Activated effector memory CD4-positive, alpha-beta T cell treated with Interleukin-2 at 50 U/mL for 16 hours (primary cell): ENCODE results near the gene ZBED4.

ENCODE experiments used
- DNase-seq: peaks from one replicate; pipeline ENCODE4 v3.0.0-alpha.2; 2020

ZBED4 gene

DNA sequence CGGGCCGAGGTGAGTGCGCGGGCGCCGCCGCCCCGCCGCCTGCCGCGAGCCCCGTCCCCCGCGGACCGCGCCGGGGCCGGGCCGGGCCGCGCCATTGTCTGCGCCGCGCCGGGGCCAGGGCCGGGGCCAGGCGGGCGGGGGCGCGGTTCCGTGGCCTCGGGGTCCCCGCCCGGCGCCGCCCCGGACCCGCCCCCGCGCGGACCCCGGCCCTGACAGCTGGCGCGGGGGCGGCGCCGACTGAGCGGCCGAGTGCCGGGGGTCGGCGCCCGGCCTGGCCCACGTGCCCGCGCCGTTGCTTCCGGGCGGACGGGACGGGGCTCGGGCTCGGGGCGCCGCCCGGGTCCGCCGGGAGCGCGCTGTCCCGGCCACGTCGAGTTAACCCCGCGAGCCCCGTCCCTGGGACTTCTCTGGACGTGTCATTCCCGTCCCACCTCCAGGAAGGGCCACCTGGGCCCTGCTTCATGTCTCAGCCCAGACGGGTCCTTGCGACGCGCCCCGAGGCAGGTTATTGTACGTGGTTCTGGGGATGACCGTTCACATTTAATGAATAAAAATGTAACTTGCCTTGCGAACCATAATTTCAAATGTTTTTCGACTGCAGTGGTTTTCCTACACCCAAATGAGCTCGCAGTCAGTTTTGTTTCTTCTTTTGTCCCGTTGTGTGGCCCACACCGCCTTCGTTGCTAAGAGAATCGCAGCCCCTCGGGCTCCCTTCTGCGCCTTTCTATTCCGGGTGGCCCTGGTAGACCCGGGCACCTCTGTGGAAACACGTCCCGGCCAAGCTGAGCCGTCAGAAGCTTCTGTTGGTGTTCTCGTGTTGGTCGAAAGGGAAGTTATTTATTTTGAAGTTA, 562 bp downstream of the ZBED4 start:
- DNase-seq, result no peak

DNA sequence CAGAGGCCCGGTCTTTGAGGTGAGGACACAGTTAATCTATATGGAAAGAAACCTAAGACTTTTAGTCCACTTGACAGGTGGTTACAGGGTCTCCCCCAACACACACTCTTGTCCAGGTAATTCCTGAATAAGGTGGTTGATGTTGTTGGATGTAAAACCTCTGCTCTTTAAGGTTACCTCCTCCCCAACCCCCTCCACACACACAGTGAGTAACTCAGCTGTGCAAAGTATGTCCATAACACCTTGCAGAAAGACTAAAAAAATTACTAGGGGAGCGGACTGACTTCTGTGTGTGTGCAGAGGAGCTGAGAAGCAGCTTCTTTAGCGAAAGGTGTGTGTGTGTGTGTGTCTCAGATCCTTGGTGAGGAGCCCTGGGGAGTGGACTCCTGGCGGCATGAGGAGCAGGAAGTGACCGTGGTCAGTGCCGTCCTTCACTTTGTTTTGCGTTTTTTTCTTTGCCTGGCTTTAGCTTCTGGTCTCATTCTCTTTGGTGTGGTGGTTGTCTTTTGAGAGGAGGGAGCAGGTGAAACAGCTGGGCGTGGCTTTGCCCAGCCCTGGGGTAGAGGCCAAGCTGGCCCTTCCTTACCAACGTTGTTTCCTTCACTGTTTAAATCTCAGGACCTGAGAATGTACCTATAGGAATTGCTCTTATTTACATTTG, 1.7 kb downstream of the ZBED4 start:
- DNase-seq, result no peak

DNA sequence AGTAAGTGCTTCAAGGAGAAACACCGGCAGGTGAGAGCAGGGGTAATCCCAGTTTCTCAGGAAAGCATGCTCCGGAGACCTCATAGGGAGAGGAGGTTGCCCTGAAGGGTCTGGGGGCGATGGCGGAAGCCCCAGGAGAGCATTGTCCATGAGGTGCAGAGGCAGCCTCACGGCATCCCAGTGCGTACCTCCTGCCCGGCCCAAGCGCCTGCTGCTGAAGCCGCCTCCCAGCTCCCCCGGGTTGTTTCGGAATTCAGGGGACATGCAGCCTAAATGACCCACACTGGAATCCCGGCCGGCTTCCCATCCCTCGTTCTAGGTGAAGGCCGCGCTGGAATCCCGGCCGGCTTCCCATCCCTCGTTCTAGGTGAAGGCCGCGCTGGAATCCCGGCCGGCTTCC, 2.7 kb downstream of the ZBED4 start:
- DNase-seq, result no peak

DNA sequence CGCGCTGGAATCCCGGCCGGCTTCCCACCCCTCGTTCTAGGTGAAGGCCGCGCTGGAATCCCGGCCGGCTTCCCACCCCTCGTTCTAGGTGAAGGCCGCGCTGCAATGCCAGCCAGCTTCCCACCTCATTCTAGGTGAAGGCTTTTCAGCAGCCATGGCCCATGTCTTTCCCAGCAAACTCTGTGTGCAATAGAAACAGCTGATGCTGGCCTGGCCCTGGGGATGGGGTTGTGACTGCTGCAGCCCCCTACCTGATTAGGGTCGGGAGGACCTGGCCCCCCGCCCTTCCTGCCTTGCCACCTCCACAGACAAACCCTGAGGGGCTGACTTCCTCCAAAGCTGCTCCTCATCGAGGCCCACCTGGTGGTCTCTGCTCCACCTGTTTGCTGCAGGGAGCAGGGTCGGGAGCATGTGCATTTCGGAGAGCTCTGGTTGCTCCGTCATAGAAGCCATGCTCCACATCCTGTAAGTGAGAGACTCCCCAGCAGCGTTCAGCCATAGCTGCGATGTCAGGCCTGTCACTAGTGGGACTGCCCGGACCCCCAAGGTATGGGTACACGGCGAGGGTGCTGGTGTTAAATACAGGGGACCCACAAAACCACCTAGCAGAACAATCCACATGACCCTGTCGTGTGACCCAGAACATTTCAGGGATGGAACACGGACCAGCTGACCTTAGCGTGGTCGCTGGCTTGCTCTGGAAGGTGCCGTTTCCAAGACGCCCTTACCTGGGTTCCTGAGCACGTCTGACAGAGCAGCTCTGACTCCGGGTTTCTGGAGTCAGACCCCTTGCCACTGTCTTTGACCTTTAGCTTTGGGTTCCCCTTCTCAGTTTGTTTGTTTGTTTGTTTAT, 3.3 kb downstream of the ZBED4 start:
- DNase-seq, result no peak

DNA sequence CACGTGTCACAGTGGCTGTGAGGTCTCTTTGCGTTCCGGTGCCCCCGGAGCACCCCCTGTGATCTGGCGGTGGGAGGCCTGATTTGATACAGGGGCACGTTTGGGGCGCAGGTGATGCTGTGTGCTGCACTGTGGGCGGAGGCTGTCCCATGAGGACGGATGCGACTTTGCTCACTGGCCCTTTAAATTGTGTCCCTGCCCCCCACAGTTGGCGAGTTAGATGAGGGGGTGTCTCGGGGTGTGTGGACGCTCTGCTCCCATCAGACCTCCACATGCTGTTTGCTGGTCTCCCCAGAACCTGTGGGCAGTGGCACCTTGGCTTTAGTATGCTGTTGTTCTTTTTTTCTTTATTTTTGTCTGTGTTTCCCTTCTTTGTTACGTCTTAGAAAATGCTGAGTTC, 5.2 kb downstream of the ZBED4 start:
- no peak for DNase-seq

- no peak for DNase-seq
These were observed 8.2 kb downstream of the ZBED4 start for GRCh38 chr22:49861642-49862495.

- no peak for DNase-seq
These were observed 8.8 kb downstream of the ZBED4 start for GRCh38 chr22:49862496-49862776.

- DNase-seq, result no peak
These were observed 10.3 kb downstream of the ZBED4 start for GRCh38 chr22:49863931-49864330.

GRCh38 chr22:49865156-49865555, 11.5 kb downstream of the ZBED4 start:
- no peak for DNase-seq

DNA sequence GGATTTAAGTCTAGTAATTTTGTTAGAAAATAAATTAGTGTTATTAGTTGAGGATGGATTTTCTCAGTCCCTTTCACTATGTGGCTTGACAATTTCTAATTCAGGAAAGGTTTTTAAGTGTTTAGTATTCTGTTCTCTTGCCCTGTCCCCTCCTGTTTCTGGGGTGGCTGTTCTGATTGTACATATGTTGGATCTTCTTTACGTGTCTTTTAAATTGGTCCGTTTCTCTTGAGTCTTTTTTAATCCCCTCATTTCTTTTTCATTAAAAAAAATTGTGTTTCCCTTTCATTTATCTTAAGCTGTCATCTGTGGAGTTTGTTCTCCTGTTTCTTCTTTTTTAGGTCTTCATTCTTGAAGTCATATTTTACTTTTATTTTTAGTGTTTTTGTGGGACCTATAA, 12.5 kb downstream of the ZBED4 start:
- DNase-seq, result no peak

GRCh38 chr22:49866646-49867045, 13.0 kb downstream of the ZBED4 start:
- no peak for DNase-seq

DNA sequence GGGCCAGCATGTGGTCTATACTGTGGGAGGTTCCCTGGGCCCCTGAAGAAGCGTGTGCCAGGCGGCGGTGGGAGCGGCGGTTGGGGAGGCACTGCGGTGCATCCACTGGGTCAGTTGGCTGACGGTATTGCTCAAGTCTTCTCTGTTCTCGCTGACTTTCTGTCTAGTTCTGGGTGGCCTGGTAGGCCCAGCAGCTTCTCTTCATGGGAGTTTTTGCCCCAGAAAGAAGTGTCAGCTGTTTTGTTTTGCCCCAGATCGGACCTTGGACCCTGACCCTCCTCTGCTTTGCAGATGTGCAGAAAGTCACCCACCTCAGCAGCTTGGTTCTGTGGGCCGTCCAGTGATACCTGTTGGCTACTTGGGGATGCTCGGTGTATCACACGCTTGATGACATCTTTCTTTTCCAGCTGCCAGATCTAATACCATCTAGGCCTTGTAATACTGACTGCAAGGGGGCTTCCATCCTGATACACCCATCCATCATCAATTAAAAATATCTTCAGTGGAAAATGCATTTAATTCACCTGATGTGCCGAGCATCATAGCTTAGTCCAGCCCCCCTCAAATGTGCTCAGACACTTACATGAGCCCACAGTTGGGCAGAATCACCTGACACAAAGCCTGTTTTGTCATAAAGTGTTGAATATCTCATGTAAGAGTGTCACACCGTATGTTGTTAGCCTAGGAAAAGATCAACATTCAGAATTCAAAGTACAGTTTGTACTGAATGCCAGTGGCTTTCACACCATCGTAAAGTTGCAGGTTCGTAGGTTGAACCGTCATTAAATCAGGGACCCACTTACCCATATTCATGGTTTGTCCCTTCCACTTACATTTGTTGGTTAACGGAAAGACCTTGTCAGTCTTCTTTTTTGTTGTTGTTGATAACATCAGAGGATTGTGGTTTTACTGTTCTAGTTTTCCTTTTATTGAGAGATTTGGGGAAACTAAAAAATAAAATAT, 13.9 kb downstream of the ZBED4 start:
- DNase-seq, result no peak

- DNase-seq, result no peak
These were observed 15.6 kb downstream of the ZBED4 start for GRCh38 chr22:49869086-49869830.

- no peak for DNase-seq
These were observed 16.4 kb downstream of the ZBED4 start for GRCh38 chr22:49869845-49870712.

- DNase-seq, result no peak
These were observed 17.8 kb downstream of the ZBED4 start for GRCh38 chr22:49871482-49871881.

- DNase-seq, result no peak
These were observed 18.7 kb downstream of the ZBED4 start for GRCh38 chr22:49872347-49872746.

GRCh38 chr22:49873228-49873940, 19.7 kb downstream of the ZBED4 start:
- DNase-seq, result no peak

- no peak for DNase-seq
These were observed 24.0 kb downstream of the ZBED4 start for GRCh38 chr22:49877642-49878041.

DNA sequence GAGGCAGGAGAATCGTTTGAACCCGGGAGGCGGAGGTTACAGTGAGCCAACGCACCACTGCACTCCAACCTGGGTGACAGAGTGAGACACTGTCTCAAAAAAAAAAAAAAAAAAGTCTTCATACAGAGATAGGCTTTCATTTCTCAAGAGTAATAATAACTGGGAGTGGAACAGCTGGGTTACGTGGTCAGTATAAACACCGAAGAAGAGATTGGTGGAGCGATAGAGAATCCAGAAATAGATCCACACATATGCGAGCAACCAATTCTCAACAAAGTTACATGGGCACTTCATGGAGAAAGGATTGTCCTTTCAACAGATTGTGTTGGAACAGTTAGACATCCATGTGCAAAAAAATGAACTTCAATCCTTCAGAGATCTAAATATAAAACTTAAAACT, 24.6 kb downstream of the ZBED4 start:
- DNase-seq, result no peak
